ENCODE results near the gene ARL5A.

- TF ChIP-seq CTCF (IDR thresholded peaks at IDR 0.05) (no peak), EP300 (IDR thresholded peaks at IDR 0.05) (no peak)
Observed at GRCh38 chr2:151853070-151853758, 25.0 kb upstream of the ARL5A start.

Data from upper lobe of left lung (tissue), 4 donors.